ENCODE measurements around the gene NACC2. TPM values are rescaled to one million over a fixed set of nuclear protein-coding genes. Genes with fewer than 3 reads are reported as not detected.

NACC2 gene
- total RNA-seq, 1 donor from 2014 or later, result 21.6 TPM

DNA sequence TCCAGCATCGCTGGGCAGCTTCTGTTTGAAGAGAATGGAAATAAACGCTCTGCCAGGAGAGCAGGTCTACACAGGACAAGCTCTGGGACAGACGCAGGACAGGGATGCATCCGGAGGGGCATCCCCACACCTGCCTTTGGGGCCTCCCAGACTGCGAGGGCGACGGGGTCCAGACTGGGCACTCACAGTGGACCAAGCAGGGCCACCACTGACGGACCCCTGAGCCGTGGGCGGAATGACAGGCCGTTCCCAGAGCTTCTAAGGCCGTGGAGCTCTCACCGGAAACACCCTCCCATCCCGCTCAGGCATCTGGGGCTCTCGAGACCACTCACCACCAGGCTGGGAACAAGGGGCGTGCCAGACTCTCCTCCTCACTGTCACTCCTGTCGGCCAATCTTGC, 34.1 kb upstream of the NACC2 start:
- DNase-seq, result no peak

DNA sequence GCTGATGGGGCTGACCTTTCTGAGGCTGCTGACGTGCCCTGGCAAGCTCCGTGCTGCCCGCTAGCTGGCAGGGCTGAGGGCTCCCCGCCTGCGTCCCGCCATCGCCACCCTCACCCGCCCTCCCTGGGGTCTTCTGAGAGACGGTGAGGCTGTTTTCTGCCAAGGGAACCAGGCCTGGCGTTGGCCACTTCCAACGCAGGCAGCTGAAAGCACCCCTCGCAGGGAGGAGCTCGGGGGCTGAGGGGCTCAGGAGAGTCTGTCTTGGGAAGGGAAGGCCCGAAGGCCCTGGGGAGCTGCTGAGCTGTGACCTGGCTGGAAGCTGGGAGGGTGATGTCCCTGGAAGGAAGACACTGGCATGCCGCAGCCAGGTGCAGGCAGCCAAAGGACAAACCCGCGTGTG, 33.3 kb upstream of the NACC2 start:
- DNase-seq, result no peak

DNA sequence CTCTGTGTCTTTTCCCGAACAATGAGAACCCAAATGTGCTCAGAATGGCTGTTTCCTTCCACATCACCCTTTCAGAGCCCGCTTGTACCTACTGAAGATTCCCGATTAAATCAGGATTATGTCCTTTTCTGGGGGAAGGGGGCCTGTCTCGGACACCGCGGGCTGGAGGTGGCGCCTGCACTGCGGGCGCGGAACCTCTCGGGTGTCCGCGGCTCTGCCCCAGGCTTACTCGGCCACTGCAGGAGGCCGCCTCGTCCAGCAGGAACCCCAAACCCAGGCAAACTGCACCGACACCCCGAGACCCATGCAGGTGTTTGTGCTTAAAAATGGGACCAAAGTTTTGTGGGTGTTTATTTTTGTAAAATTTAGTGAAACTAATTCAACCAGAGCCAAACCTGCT, 32.2 kb upstream of the NACC2 start:
- DNase-seq, result no peak

DNA sequence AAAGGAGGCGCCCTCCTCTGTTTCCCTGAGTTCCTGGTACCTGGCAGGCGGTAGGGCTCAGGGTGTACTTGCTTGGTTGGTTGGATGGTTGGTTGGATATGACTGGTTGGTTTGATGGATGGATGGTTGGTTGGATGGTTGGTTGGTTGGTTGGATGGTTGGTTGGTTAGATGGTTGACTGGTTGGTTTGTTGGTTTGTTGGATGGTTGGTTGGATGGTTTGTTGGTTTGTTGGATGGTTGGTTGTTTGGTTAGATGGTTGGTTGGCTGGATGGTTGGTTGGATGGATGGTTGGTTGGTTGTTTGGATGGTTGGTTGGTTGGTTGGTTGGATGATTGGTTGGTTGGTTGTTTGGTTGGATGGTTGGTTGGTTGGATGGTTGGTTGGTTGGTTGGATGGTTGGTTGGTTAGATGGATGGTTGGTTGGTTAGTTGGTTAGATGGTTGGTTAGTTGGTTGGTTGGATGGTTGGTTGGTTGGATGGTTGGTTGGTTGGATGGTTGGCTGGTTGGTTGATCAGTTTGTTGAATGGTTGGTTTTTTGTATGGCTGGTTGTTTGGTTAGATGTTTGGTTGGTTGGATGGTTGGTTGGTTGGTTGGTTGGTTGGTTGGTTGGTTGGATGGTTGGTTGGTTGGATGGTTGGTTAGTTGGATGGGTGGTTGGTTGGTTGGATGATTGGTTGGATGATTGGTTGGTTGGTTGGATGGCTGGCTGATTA, 30.0 kb upstream of the NACC2 start:
- no peak for DNase-seq

DNA sequence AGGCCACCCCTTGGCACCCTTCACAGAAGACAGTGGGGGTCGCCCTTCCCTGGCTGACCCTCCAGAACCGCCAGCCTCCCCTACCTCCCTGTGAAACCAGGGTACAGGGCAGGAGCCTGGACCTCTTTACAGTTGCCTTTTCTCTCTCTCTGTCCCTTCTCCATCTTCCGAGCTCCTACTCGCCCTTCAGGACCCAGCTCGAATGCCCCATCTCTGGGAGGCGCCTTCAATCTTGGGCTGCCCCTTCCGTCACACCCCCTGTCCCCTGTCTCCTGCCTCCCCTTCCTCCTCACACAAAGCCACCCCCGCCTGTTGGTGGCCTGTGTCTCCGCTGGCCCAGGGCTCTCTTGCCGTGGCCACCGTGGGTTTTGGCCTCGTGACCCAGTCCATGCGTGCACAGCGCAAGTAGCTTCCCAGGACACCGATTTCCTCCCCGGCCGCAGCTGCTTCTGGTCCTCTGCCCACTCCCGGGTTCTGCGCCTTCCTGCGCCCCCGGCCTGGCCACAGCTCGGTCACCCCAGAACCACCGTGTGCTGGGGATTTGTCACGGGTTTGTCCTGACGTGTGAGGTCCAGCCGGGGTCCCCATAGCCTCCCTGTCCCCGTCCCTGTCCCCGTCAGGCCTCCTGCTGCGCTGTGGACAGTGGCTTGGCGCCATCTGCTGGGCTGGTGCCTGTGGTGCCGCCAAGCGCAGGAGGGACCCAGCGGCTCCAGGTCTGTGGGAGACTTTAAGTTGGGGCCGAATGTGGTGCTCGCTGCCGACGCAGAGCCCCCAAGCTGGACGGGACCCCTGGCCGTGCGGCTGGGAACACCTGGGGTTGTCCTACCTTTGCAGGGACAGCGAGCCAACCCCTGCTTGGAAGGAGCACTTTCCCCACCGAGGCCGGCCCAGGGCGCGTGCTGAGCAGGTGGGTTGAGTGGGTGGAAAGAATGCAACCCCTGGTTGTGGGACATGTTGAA, 27.6 kb upstream of the NACC2 start:
- peak; percentile 75 for DNase-seq

DNA sequence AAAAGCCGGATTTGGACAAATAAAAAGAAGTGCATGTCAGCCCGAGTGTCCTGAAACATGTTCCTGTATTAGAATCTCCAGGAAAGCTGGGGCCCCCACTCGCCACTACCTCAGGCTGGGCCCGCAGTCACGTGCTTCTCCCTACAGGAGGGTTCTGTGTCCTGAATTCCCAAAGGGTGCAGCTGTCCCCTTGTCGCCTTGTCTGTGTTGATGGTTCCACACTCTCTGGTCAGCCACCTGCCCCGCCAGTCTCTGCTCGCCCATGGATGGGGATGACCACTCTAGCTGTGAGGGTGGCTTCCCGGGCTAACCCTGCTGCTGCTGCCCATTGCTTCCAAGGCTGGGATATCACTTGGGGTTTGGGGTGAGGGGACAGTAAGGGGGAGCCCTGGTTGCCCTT, 26.7 kb upstream of the NACC2 start:
- DNase-seq, result no peak

DNA sequence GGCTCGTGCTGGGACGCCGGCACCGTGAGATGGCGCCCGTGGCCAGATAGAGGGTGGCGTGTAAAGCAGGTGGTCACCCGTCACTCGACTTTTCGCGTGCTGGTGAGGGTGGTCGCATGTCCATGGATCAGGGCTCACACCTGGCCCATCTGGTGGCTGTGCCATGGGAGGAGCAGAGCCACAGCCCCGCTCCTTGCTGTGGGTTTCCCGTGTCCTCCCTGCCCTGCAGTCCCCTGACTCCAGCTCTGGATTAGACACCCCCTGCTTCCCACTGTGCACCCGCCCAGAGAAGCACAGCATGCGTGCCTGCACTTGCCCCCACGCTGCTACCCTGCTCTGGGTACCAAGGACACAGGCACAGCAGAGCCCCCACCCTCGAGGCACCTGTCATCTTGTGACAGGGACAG, 25.4 kb upstream of the NACC2 start:
- DNase-seq, result no peak

DNA sequence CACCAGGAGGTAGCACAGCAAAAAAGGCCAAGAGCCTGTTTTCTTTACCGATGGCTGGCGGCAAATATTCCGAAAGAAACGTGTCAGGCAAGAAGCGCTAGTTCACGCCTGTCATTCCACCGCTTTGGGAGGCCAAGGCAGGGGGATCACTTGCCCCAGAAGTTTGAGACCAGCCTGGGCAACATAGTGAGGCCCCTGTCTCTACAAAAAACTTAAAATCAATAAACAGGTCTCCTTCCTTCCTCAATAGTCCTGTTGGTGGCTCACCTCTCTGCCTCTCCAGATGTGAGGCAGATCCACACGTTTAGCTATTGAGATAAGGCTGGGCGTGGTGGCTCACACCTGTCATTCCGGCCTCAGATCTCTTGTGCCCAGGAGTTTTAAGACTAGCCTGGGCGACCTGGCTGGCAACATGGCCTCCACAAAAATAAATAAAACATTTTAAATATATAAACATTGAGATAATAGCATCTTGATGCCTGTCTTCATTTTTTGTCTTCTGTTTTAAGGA, 24.8 kb upstream of the NACC2 start:
- DNase-seq, result no peak

DNA sequence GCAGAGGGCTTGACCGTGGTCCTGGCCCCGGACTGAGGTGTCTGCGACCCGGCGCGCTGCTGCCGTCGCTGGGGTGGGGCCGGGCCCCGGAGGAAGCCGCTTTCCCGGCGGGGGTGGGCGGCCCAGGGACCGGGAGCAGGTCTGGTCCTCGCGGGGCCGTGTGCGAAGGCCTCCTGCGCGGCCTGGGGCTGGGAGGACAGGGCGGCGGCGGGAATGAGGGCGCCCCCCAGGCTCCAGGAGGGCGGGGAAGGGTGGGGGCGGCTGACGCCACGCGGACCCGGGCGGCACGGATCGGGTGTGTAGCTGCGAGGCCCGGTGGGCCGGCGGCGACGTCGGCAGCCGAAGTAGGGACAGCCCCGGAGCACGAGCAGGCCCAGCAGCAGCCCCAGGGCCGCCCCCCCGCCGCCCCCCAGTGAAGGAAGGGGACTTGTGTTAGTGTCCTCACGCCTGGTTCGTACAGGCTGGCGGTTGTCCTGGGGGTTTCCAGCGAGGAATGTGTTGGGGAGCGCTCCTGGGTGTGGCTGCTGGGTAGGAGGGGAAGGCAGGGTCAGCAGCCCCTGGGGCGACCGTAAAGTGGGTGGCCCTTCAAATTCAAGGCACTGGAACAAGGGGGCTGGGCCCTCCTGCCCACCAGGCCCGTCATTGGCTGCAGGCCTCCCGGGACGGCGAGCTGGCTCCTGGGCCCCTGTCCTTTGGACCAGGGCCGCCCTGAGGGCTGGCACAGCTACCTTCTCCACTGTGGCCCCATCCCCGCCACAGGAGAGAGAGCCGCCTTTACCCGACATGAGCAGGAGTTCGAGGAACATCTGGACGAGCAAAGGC, 24.2 kb upstream of the NACC2 start:
- peak; percentile 41 for DNase-seq

DNA sequence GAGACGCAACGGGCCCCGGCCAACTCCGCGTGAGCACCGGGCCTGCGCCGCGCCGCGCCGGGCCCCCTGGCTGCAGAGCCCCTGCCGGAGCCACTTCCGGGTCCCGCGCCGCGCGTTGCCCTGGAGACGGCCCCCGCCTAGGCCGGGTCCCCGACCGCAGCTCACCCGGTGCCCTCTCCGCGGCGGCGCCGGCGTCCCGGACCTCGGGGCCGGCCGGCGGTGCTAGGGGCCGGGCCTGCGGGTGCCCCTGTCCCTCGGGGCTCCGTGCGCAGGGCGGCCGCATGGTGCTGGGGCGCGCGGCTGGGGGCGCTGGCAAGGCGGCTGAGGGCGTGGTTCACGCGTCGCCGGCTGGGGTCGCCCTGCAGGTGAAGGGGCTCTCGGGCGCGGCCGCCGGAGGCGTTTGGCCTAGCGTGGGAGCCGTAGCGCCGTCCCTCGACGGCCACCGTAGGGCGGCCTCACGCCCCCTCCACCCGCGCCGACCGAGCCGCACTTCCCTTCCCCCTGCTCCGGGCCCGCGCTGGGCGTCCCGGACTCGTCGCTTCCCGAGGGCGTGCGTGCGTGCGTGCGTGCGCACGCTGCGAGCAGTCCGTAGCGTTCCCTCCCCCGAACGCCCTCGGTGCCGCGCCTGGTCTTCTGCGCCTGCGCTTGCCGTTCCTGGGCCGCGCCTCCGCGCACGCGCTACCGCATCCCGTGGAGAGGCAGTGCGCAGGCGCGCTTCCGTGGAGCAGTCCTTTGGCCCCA, 23.4 kb upstream of the NACC2 start, which contains the start of gene TMEM250:
Gene TMEM250 (minus strand): TSS at position 556 of the 741 bp plus-strand sequence. CDS start 1,975 bp downstream, outside the sequence.
- peak; percentile 98 for DNase-seq

DNA sequence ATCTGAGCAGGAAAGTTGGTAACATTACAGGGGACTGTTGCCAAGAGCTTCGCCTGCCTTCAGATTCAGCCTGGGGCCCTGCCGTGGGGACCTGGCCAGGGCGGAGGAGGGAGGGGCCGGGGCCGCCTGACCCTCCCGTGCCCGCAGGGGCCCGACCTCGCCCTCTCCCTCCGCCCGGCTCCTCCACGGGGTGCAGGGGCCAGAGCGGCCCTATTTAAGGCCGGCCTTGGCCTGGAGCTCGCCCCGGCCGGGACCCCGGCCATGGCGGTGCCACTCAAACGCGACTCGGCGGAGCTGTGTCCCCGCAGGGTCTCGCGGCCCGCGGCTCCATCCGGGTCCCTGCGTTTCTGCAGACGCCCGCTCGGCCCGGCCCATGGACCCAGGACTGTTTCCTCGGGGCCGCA, 22.8 kb upstream of the NACC2 start:
- no peak for DNase-seq

DNA sequence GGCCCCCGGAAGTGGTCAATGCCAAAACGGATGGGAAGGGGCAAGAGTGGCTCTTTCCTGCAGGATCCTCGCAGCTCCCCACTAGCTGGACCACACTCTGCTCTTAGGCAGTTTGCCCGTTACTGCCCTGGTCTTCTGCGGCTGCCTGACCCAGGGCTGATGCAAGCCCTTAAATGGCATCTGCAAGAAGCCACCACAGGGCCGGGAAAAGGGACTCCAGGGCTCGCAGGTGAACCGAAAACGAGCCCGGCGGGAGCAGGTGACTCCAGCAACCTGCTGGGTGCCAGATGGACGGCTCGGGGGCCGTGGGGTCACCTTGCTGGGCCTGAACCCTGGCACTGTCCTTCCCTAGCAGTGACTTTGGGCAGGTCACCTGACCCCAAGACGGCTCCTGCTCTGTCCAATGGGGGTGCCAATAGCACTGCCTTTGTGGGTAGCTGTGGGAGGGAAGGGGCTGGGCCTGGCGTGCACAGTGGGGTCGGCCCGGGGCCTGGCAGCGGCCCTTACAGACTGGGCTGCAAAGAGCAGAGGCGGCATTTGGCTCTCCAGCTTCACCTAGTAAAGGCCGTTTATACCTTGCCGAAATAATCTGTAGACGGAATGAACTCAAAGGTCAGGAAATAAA, 22.3 kb upstream of the NACC2 start:
- DNase-seq, result peak; percentile 36

DNA sequence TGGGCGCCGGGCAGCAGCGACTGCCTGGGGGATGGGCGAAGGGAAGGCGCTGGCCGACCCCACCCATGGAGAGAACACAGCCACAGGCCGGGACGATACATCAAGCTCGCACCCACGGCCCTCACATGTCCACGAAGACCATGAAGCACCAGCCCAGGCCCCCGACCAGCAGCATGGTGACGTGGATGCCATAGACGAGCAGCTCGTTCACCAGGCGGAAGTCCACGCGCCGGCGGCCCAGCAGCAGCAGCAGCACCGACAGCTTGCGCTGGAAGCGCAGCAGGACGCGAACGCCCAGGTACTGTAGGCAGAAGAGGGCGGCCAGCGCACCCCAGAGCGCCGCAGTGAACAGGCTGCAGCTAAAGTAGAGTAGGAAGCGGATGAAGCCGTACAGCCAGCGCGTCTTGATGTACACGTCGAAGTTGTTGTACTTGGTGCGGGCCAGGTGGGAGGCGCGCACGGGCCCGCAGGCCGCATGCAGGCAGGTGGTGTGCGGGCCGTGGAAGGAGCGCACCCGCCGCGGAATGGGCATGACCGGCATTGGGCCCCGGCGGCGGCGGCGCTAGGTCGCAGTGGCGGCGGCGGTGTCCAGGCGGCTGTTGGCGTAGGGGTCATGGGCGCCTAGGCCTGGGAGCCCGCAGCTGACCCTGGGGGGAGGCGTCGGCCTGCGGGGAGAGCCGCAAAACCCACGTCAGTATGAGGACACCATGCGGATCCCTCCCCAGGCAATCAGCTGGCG, 21.4 kb upstream of the NACC2 start:
- DNase-seq, result no peak

DNA sequence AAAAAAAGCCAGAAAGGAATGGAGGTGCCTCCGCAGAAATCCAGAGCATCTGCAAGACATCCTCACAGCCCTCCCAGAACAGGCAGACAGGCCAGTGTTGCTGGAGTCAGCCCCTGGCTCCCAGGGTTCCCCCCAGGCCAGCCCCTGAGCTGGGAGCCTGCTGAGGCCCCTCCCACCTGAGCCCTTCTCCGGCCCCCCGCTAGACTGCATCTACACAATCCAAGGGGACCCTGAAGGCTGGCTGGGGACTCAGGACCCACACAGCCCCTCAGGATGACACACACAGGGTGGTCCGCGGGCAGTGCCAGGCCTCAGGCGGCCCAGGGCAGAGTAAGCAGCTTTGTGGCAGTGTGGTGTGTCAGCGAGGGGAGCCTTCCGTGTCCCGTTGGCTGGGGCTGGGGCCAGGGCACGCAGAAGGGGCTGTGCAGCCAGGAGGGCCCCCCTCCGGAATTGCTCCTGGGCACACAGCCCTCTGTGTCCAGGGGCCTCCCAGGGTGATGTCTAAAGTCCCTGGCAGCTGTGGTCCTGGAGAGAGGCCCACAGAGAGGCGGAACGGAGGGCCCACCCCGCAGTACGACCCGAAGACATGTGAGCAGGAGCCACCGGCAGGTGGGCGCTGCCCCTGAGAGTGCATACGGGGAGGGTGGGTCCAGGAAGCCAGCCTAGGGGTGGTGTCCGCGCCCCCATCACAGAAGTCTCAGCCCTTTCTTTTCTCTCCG, 20.7 kb upstream of the NACC2 start:
- DNase-seq, result no peak

DNA sequence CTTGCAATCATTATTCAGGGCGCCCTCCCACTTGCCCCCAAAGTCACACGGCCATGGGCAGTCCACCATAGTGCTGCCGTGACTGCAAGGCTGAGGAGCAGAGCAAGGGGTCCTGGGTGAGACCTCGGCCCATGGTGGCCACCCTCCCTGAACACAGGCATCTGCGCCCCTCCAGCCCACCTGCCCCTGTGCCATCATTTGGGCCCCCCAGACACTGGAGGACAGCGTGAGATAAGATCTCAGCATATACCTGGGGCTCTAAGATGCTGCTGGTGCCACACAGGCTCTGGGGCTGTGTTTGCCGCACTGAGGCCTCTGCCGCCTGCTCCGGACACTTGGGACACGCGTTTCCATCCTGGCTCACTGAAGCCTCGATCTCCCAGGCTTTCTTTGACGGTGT, 20.1 kb upstream of the NACC2 start:
- no peak for DNase-seq

DNA sequence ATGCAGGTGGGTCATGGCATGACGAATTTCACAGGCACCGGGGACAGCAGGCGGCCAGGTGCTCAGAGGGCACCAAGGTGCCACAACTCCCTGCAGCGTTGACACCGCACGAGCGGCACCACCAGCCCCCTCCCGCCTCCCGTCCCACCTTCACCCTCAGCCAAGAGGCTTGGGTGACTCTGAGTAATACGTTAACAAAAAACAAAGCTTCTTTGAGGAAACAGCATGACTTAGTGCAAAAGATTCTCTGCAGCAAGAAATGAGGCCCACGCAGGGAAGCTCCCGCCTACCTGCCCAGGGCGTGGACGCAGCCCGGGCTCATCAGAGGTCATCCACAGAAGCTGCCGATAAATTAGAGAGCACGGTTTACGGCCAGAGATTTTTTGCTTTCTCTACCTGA, 19.5 kb upstream of the NACC2 start:
- DNase-seq, result no peak

DNA sequence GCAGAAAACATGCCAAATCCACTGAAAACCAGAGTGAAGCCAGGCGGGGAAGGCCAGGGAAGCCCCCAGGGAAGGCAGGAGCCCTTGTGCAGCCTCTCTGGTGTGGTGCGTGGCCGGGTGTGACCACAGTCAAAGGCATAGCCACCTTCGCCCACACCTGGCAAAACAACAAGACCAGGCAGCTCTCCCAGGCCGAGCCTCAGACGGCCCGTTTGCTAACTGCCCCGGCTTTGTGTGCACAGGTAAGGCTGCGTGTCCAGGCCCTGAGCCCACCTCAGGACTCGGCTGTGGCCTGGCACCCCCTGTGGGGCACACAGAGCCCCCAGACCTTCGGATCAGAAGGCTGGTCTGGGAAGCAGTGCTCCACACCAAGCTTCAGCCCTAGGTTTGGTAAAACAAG, 17.5 kb upstream of the NACC2 start:
- DNase-seq, result no peak

DNA sequence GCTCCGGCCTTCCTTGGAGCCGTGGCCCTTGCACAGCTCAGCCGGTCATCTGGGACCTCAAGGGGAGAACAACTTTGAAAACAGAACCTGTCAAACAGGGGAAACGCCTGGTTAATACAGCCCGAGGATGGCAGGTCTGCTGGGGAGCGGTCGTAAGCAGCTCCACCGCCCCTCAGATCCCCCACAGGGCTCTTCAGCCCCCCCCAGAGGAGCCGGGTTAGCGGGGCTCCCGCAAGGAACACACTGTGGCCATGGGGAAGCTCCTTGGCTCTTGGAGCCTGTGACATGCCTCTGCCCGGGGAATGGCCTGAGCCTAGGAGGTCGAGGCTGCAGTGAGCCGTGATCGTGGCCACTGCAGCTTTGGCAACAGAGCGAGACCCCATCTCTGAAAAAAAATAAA, 16.8 kb upstream of the NACC2 start:
- no peak for DNase-seq

DNA sequence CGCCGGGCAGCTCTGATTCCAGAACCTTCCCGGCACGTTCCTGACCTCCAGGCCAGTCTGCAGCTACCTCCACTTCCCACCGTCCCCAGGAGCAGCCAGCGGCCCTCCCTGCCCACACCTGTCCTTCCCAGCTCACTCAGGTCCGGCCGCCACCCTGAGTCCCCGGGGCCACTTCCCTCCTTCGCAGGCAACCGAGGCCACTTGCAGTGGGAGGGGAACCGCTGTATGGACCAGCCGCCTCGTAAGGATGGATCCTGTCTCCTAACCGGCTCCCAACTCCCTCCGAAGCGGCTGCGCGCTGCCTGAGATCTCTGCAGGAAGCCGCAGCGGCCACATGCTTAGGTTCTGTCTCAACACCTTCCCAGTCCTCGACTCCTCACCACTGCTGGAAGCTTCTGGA, 16.1 kb upstream of the NACC2 start:
- DNase-seq, result no peak
